Left cardiac atrium (tissue), 4 donors: Measurements from ENCODE around the gene EEFSEC. TPM values are rescaled to one million over a fixed set of nuclear protein-coding genes. Genes with fewer than 3 reads are reported as not detected.

Source experiments
- ATAC-seq, 2 donors: fragments of 200-7000 bp; cut with Tn5 transposase; one replicate each; pipeline ENCODE4 v1.9.1; 2020; ENCODE audit warnings: mild to moderate bottlenecking in 2 of 2, moderate library complexity in 2 of 2
- DNase-seq: peaks from one replicate; pipeline ENCODE4 v3.0.0-alpha.2; 2020
- intact Hi-C, 2 donors: fragments of 100-400 bp; cut with DNase I; formaldehyde crosslinking; loops; one replicate each; pipeline versions ENCODE4 v1.14.1 to v1.15.1; 2022 to 2023
- total RNA-seq, 2 donors: library from RNA; stranded (reverse); fragmentation: NEBNext Ultra II Directional; extraction: Animal tissue kit (Norgen Biotek cat#: 25700); gene quantifications; one replicate each; pipeline ENCODE4 v1.2.1, GENCODE V29; 2021
- donor health status: DM: no; HTN: yes; CAD: no.
- donor health status: DM: no; HTN: yes; CAD: no; lungs with severe emphysema.
- donor health status: DM: yes; HTN: yes; CAD: no.
- donor health status: Dilated cardiomyopathy.

EEFSEC gene
- total RNA-seq, 2 donors from 2014 or later: 13.5 to 18.9 TPM

DNA sequence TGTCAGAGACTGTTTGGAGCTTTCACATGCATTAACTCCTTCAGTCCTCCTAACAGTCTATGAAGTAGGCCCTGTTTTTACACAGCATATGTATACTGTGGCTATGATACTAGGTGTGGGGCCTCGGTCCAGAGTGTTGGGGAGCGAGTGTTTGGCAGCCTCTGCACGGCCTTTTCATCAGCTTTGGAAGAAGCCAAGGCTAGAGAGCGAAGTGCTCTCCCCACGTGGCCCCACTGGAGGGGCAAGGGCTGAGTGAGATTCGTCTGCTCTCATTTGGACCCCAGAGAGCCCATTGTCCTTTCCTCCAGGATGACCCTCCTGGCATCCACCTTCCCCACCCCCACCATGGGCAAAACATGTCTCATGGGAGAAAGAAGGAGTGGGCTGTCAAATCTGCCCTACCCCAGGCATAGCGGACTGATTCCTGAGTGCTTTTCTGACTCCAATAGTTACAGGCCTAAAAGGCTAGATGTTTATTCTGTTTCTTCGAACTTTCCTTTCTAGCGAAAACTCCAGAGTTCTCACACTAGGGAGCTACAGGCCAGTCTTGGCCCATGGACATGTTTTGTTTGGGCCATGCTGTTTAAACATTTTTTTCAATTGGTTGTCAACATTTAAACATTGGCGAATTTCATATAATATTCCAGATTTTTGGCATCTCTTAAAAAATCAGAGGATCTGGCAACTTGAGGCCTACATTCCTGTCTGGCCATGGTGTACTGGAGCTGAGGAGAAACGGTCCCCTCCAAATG is 76.0 kb downstream of the EEFSEC start:
- ATAC-seq: peak; percentile 23 to 53
- DNase-seq: no peak
- intact Hi-C loops: no loop called here

- intact Hi-C loops: no loop called here
- ATAC-seq (no peak), DNase-seq (no peak)
Observed at GRCh38 chr3:128231606-128232005, 78.3 kb downstream of the EEFSEC start.

DNA sequence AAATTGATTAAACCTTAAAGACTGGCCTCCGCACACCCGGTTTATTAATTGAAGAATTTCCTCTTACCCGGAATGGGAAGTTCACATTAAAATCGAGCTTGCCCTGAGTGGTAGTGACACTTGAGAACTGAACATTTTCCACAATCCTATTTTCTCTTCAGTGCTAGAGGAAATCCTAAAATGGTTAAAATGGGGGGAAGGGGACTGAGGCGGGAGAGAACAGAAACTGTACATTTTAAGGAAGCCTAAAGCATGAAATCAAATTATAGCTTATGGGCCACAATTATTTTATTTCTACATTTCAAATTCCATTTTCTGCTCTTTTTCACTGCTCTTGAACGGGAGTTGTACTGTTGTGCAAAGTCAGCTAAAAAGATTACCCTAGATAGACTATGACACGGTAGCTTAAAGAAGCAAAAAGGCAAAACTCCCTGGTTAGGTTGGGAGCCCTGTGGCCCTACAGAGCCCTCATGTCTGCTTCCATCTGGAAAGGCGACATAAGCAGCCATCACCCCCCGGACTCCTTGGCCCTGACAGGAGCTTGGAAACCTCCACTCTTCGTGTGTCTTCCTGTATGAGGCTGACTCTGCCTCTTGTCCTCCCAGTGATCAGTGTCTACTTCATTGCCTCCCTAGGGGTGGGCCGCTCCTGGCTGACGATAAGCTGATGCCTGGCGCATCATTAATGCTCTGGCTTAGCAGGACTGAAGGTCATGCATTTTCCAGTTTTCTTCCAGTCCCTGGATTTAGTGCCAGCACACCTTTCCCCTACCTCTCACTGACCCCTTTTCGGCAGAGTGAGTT is 79.3 kb downstream of the EEFSEC start:
- intact Hi-C loops: no loop called here
- DNase-seq (no peak), ATAC-seq (no peak)

GRCh38 chr3:128235207-128235926 is 82.1 kb downstream of the EEFSEC start:
- DNase-seq (no peak), ATAC-seq (no peak)
- intact Hi-C loops: no loop called here

GRCh38 chr3:128236657-128237056 is 83.4 kb downstream of the EEFSEC start:
- ATAC-seq: peak in 1 of 2 donors; percentile 22
- intact Hi-C loops: no loop called here
- no peak for DNase-seq

GRCh38 chr3:128237348-128238183 is 84.3 kb downstream of the EEFSEC start:
- intact Hi-C loops: no loop called here
- DNase-seq: no peak
- ATAC-seq: no peak

- DNase-seq (no peak), ATAC-seq (peak in 1 of 2 donors; percentile 41)
- intact Hi-C loops: no loop called here
Observed at GRCh38 chr3:128238184-128238489, 84.9 kb downstream of the EEFSEC start.

DNA sequence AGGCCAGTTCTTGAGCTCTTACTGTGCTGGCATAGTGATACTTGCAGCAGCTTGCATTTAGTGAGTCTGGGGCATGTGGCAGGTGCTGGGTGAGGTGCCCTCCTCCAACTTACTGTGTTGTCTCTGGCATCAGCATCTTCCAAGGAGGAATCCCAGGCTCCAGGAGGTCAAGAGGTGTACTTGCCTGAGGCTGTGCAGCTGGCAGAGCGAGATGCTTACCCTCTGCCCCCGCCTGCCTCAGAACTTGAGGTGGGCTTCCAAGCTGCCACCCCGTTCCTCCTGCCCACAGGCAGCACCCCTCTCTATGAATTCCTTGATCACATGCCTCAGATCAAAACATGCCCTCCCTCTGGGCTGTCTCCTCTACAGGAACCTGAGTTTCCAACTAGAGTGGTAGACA is 86.0 kb downstream of the EEFSEC start:
- DNase-seq: no peak
- ATAC-seq: no peak
- intact Hi-C loops: no loop called here

GRCh38 chr3:128240232-128240631 is 87.0 kb downstream of the EEFSEC start:
- intact Hi-C loops: no loop called here
- ATAC-seq (no peak), DNase-seq (no peak)

DNA sequence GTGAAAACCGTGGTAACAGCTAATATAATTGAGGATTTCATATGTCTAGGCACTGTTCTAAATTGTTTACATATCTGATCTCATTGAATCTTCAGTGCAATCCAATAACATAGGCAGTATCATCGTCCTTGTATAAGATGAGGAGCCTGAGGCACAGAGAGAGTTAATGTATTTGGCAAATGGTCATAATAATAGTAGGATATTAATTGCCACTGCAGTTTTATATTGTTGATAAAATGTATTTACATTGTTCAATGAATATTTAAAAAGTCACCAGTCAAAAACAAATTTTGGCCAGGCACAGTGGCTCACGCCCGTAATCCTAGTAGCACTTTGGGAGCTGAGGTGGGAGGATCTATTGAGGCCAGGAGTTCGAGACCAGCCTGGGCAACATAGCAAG is 88.5 kb downstream of the EEFSEC start:
- no peak for DNase-seq
- intact Hi-C loops: no loop called here
- no peak for ATAC-seq

- DNase-seq (no peak), ATAC-seq (peak in 1 of 2 donors; percentile 44)
- intact Hi-C loops: no loop called here
Observed at GRCh38 chr3:128242818-128243601, 89.7 kb downstream of the EEFSEC start.

DNA sequence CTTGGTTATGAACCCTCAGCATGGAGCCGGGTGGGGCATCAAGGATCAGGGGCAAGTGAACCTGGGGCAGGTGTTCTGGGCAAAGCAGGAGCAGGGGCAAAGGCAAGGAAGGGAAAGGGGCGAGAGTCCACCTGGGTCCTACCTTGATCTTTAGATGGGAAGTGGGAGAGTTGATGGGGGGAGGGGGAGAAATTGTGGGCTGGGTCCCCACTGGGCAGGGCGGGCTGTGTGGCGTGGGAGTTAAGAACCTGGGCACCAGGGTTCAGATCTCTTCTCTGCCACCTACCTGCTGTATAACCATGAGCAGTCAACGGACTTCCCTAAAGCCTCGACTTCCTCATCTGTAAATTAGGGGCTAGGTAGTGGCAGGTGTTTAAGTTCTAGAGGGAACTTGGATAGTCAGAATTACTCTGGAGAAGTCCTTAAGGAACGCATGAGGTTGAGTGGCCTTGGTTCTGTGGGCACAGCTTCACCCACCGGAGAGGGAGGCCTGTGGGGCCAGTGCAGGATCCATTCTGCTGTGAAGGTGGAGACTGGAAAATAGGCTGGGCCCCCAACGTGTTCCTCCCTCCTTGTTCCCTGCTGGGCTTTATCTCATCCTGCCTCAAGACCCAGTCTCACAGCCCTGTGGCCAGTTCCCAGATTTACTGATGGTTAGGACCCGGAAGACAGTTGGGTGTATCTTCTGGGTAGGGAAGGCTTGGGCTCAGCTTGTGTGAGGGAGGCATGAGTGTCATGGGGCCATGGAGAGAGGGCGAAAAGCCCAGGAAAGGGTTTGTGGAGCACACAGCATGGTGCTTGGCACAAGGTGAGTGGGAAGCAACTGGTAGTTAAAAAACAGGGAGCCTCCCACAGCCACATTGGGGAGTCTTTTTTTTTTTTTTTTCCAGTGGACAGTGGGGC is 90.6 kb downstream of the EEFSEC start:
- intact Hi-C loops: no loop called here
- no peak for ATAC-seq

GRCh38 chr3:128245460-128245859 is 92.2 kb downstream of the EEFSEC start:
- intact Hi-C loops: no loop called here
- no peak for DNase-seq
- ATAC-seq: no peak

More for the DNA sequence above, 90.6 kb downstream of the EEFSEC start:
- no peak for DNase-seq

GRCh38 chr3:128247666-128248409 is 94.6 kb downstream of the EEFSEC start:
- DNase-seq (no peak), ATAC-seq (no peak)
- intact Hi-C loops: no loop called here

DNA sequence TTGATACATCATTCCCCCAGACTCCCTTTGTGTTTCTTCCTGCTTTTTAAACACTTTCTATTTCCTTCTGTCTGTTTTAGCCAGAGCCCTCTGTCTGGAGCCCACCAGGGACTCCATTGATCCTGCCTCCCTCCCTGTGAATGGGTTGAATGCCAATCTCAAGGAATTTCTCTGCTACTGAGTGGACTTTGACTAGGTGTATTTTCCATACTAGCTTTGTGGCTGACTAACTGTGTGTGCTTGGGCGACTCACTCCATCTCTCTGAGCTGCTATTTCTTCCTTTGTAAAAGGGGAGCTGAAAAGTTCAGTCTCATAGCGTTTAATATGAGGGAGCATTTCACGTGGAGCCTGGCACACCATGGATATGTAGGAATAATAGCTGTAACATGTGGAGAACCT is 98.8 kb downstream of the EEFSEC start:
- intact Hi-C loops: no loop called here
- no peak for ATAC-seq
- no peak for DNase-seq

- no peak for DNase-seq
- peak; percentile 61 to 79 for ATAC-seq
- intact Hi-C loops: no loop called here
Observed at GRCh38 chr3:128253150-128253549, 99.9 kb downstream of the EEFSEC start.

DNA sequence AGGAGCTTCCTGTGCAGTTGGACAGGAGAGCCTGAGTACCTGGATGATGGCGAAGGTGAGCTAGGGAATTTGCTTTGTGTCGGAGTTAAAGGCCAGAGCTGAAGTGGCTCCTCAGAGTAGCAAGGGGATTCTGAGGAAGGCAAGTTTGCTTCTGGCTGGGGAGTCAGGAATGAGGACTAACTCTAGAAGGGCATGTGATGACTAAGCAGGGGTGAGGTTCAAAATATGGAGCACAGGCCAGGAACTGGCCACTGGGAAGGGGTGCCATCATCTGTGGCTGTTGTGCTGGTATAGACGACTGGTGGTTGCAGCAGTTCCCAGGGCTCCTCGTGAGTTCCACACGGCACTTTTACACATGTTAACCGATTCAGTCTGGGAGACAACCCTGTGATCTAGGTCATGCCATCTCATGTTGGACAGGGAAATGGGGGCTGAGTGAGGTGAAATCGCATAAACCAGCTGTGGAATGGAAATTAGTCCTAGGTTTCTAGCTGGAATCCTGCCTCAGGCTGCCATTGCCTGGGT is 100.8 kb downstream of the EEFSEC start:
- DNase-seq: no peak
- no peak for ATAC-seq
- intact Hi-C loops: no loop called here
